ENCODE results near the gene THOP1.

DNA sequence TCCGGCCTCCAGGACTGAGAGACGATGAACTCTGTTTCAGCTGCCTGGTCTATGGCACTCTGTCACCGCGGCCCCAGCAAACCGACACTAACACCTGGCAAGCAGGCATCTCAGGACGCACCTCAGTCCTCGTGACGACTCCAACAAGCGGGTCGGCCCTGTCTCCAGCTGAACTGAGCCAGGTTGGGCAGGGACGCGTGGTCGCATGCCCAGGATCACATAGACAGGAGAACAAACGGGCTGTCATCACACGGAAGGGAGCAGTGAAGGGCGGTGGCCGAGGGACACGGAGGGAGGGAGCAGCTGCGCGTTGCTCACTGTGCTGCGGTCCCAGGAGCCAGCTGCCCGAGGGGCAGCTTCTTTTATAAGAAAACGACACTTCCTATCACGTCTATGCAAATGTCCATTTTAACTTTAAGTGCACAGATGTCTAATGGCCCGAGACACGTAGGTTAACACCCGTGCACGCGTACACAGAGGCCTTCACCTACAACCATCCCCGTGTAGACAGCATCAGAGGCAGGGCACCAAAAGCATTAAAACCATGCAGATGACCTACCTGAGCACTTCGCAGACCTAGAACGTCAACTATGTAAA is 11.1 kb upstream of the THOP1 start:
- no peak for TF ChIP-seq MYC (IDR thresholded peaks at IDR 0.05; ENCODE audit: borderline replicate concordance, low read length)
- TF ChIP-seq CTCF (IDR thresholded peaks at IDR 0.05): no peak
- TF ChIP-seq JUNB (IDR thresholded peaks at IDR 0.05): no peak
- TF ChIP-seq USF2 (IDR thresholded peaks at IDR 0.05): no peak
- no peak for TF ChIP-seq BHLHE40 (IDR thresholded peaks at IDR 0.05; ENCODE audit: low read depth, low read length)
- no peak for TF ChIP-seq CEBPB (IDR thresholded peaks at IDR 0.05)
- TF ChIP-seq ZC3H11A (IDR thresholded peaks at IDR 0.05): no peak
- no peak for TF ChIP-seq POLR2A (IDR thresholded peaks at IDR 0.05; ENCODE audit: low read length)
- no peak for TF ChIP-seq BCL3 (IDR thresholded peaks at IDR 0.05)

Measured in A549 (cell line).